ENCODE measurements around the gene GAS7. TPM values are rescaled to one million over a fixed set of nuclear protein-coding genes. Genes with fewer than 3 reads are reported as not detected.

The GAS7 gene
- total RNA-seq, 1 donor from 2014 or later = 8.5 TPM

- Mint-ChIP-seq H3K4me3 (ENCODE audit: unreplicated experiment) (no peak overlapping the region), H3K27me3 (ENCODE audit: low read depth, unreplicated experiment) (peaks cover 7% of the 10 kb centered on the region), H3K36me3 (ENCODE audit: low read depth, unreplicated experiment) (no peaks in the 10 kb centered on the region), H3K9me3 (ENCODE audit: unreplicated experiment) (peaks cover 17% of the 10 kb centered on the region), H3K4me1 (ENCODE audit: low read depth, unreplicated experiment) (peaks cover 8% of the 10 kb centered on the region), H3K27ac (ENCODE audit: unreplicated experiment) (no peak overlapping the region)
- Histone ChIP-seq H3K27me3 (ENCODE audit: insufficient read depth, low read length) (no peaks in the 10 kb centered on the region), H3K27ac (ENCODE audit: low read depth, low read length) (no peak overlapping the region), H2AFZ (ENCODE audit: low read depth, low read length) (no peak overlapping the region), H3K9ac (ENCODE audit: low read length) (no peak overlapping the region), H3K4me3 (ENCODE audit: insufficient read depth, low read depth, low read length) (no peak overlapping the region), H3K9me3 (ENCODE audit: insufficient read depth, low read depth, low read length) (peaks cover 3% of the 10 kb centered on the region), H3K36me3 (ENCODE audit: insufficient read depth, low read length) (no peaks in the 10 kb centered on the region), H3K79me2 (ENCODE audit: insufficient read depth, low read length) (no peaks in the 10 kb centered on the region), H3K4me2 (ENCODE audit: low read length) (no peak overlapping the region), H3K4me1 (ENCODE audit: insufficient read depth, low read length) (peaks cover 7% of the 10 kb centered on the region), H4K20me1 (ENCODE audit: insufficient read depth, low read length) (no peaks in the 10 kb centered on the region)
- TF ChIP-seq EZH2 (IDR thresholded peaks at IDR 0.05; ENCODE audit: insufficient read depth, low read length) = no peak
- TF ChIP-seq, protein P1, sequence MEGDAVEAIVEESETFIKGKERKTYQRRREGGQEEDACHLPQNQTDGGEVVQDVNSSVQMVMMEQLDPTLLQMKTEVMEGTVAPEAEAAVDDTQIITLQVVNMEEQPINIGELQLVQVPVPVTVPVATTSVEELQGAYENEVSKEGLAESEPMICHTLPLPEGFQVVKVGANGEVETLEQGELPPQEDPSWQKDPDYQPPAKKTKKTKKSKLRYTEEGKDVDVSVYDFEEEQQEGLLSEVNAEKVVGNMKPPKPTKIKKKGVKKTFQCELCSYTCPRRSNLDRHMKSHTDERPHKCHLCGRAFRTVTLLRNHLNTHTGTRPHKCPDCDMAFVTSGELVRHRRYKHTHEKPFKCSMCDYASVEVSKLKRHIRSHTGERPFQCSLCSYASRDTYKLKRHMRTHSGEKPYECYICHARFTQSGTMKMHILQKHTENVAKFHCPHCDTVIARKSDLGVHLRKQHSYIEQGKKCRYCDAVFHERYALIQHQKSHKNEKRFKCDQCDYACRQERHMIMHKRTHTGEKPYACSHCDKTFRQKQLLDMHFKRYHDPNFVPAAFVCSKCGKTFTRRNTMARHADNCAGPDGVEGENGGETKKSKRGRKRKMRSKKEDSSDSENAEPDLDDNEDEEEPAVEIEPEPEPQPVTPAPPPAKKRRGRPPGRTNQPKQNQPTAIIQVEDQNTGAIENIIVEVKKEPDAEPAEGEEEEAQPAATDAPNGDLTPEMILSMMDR (IDR thresholded peaks at IDR 0.05; ENCODE audit: insufficient read depth, low read depth, low read length) = no peak
- no peak for DNase-seq (ENCODE audit: low read depth)
- no peak for FAIRE-seq
These were observed 315.0 kb downstream of the GAS7 start for GRCh38 chr17:9883451-9883850.

GRCh38 chr17:9880582-9880999, 317.8 kb downstream of the GAS7 start:
- Mint-ChIP-seq H3K4me1 (ENCODE audit: low read depth, unreplicated experiment) (peaks cover 11% of the 10 kb centered on the region), H3K36me3 (ENCODE audit: low read depth, unreplicated experiment) (no peaks in the 10 kb centered on the region), H3K27ac (ENCODE audit: unreplicated experiment) (no peak overlapping the region), H3K27me3 (ENCODE audit: low read depth, unreplicated experiment) (no peaks in the 10 kb centered on the region), H3K9me3 (ENCODE audit: unreplicated experiment) (peaks cover 15% of the 10 kb centered on the region), H3K4me3 (ENCODE audit: unreplicated experiment) (no peak overlapping the region)
- Histone ChIP-seq H3K79me2 (ENCODE audit: insufficient read depth, low read length) (no peaks in the 10 kb centered on the region), H3K9ac (ENCODE audit: low read length) (no peak overlapping the region), H3K4me1 (ENCODE audit: insufficient read depth, low read length) (peaks cover 7% of the 10 kb centered on the region), H3K36me3 (ENCODE audit: insufficient read depth, low read length) (no peaks in the 10 kb centered on the region), H3K4me2 (ENCODE audit: low read length) (no peak overlapping the region), H3K27ac (ENCODE audit: low read depth, low read length) (no peak overlapping the region), H4K20me1 (ENCODE audit: insufficient read depth, low read length) (no peaks in the 10 kb centered on the region), H3K4me3 (ENCODE audit: insufficient read depth, low read depth, low read length) (no peak overlapping the region), H3K9me3 (ENCODE audit: insufficient read depth, low read depth, low read length) (peaks cover 3% of the 10 kb centered on the region), H3K27me3 (ENCODE audit: insufficient read depth, low read length) (no peaks in the 10 kb centered on the region), H2AFZ (ENCODE audit: low read depth, low read length) (no peak overlapping the region)
- peak; percentile 85 for DNase-seq (ENCODE audit: low read depth)
- FAIRE-seq = no peak
- TF ChIP-seq EZH2 (IDR thresholded peaks at IDR 0.05; ENCODE audit: insufficient read depth, low read length) = no peak
- TF ChIP-seq, protein P1 (IDR thresholded peaks at IDR 0.05; ENCODE audit: insufficient read depth, low read depth, low read length) = no peak

- Histone ChIP-seq H3K36me3 (ENCODE audit: insufficient read depth, low read length) (no peaks in the 10 kb centered on the region), H3K4me2 (ENCODE audit: low read length) (no peak overlapping the region), H3K4me3 (ENCODE audit: insufficient read depth, low read depth, low read length) (no peak overlapping the region), H4K20me1 (ENCODE audit: insufficient read depth, low read length) (no peaks in the 10 kb centered on the region), H3K9ac (ENCODE audit: low read length) (no peak overlapping the region), H3K4me1 (ENCODE audit: insufficient read depth, low read length) (peaks cover 7% of the 10 kb centered on the region), H3K9me3 (ENCODE audit: insufficient read depth, low read depth, low read length) (peaks cover 3% of the 10 kb centered on the region), H2AFZ (ENCODE audit: low read depth, low read length) (no peak overlapping the region), H3K27me3 (ENCODE audit: insufficient read depth, low read length) (no peaks in the 10 kb centered on the region), H3K79me2 (ENCODE audit: insufficient read depth, low read length) (no peaks in the 10 kb centered on the region), H3K27ac (ENCODE audit: low read depth, low read length) (no peak overlapping the region)
- no peak for FAIRE-seq
- H3K27me3 Mint-ChIP-seq (ENCODE audit: low read depth, unreplicated experiment) = no peaks in the 10 kb centered on the region
- TF ChIP-seq EZH2 (IDR thresholded peaks at IDR 0.05; ENCODE audit: insufficient read depth, low read length) = no peak
- TF ChIP-seq, protein P1 (IDR thresholded peaks at IDR 0.05; ENCODE audit: insufficient read depth, low read depth, low read length) = no peak
- no peak overlapping the region for H3K27ac Mint-ChIP-seq (ENCODE audit: unreplicated experiment)
- peak; percentile 74 for DNase-seq (ENCODE audit: low read depth)
- peaks cover 15% of the 10 kb centered on the region for H3K9me3 Mint-ChIP-seq (ENCODE audit: unreplicated experiment)
- no peaks in the 10 kb centered on the region for H3K36me3 Mint-ChIP-seq (ENCODE audit: low read depth, unreplicated experiment)
- peaks cover 17% of the 10 kb centered on the region for H3K4me1 Mint-ChIP-seq (ENCODE audit: low read depth, unreplicated experiment)
- H3K4me3 Mint-ChIP-seq (ENCODE audit: unreplicated experiment) = no peak overlapping the region
These were observed 319.4 kb downstream of the GAS7 start for GRCh38 chr17:9878786-9879525.
